HFFc6 (cell line): ENCODE measurements around the gene IL24. TPM values are rescaled to one million over a fixed set of nuclear protein-coding genes. Genes with fewer than 3 reads are reported as not detected.

Experiments
- DNase-seq: peaks from one replicate; pipeline ENCODE4 v3.0.0-alpha.2; 2018
- H3K27ac Mint-ChIP-seq: 2 replicates; pipeline ENCODE4 v1.8.0; 2020; ENCODE audit warnings: mild to moderate bottlenecking, mixed read lengths
- H3K27me3 Mint-ChIP-seq: 2 replicates; pipeline ENCODE4 v1.8.0; 2021; ENCODE audit warnings: mild to moderate bottlenecking, moderate library complexity, mixed read lengths; ENCODE audit not compliant: insufficient read depth
- H3K36me3 Mint-ChIP-seq: 2 replicates; pipeline ENCODE4 v1.8.0; 2021; ENCODE audit warnings: low read depth, mixed read lengths
- H3K4me1 Mint-ChIP-seq: 2 replicates; pipeline ENCODE4 v1.8.0; 2020; ENCODE audit warnings: low read depth, mixed read lengths
- H3K4me3 Mint-ChIP-seq: 2 replicates; pipeline ENCODE4 v1.8.0; 2020; ENCODE audit warnings: mild to moderate bottlenecking, moderate library complexity, mixed read lengths
- H3K9me3 Mint-ChIP-seq: 2 replicates; pipeline ENCODE4 v1.8.0; 2020; ENCODE audit warnings: mild to moderate bottlenecking, mixed read lengths
- total RNA-seq, 6 experiments: library from RNA; stranded (reverse); fragmentation: NEBNext Ultra II Directional; extraction: Animal tissue kit (Norgen Biotek cat#: 25700); gene quantifications; 2 replicates in 1 of 6; 3 replicates in 5 of 6; pipeline ENCODE4 v1.2.3, GENCODE V29; 2021
- TF ChIP-seq, protein P1 (sequence below): fragments of 200-600 bp; sonication (generic); IDR thresholded peaks from 2 replicates; pipeline ENCODE4 v1.5.0; 2021; ENCODE audit warnings: antibody characterized with exemption, mild to moderate bottlenecking

Gene IL24
- total RNA-seq, 6 experiments from 2014 or later = 0.24 TPM; not detected in 5

DNA sequence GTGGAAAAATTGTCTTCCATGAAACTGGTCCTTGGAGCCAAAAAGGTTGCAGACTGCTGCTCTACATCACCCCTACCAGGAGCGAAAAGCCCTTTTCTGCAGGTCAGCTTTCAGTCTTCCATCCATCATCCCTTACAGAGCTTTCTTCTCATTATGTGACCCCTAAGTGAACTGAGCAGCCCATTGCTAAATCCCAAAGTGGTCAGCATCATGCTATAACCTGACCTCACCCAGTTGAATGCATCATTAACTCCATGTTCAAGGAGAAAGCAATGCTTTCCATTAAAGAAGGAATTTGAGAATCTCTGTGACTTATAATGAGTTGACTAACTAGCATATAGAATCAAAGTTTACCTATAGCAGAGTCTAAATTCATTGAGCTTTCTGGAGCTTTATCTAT lies 10.4 kb upstream of the IL24 start:
- no peaks in the 10 kb centered on the region; the same call in 1 of the 2 replicates for H3K27me3 Mint-ChIP-seq
- no peaks in the 10 kb centered on the region for H3K36me3 Mint-ChIP-seq
- TF ChIP-seq, protein P1, sequence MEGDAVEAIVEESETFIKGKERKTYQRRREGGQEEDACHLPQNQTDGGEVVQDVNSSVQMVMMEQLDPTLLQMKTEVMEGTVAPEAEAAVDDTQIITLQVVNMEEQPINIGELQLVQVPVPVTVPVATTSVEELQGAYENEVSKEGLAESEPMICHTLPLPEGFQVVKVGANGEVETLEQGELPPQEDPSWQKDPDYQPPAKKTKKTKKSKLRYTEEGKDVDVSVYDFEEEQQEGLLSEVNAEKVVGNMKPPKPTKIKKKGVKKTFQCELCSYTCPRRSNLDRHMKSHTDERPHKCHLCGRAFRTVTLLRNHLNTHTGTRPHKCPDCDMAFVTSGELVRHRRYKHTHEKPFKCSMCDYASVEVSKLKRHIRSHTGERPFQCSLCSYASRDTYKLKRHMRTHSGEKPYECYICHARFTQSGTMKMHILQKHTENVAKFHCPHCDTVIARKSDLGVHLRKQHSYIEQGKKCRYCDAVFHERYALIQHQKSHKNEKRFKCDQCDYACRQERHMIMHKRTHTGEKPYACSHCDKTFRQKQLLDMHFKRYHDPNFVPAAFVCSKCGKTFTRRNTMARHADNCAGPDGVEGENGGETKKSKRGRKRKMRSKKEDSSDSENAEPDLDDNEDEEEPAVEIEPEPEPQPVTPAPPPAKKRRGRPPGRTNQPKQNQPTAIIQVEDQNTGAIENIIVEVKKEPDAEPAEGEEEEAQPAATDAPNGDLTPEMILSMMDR = no peak
- H3K27ac Mint-ChIP-seq = no peak overlapping the region
- H3K4me3 Mint-ChIP-seq = no peak overlapping the region
- no peaks in the 10 kb centered on the region for H3K9me3 Mint-ChIP-seq
- no peak for DNase-seq
- peaks cover 49% of the 10 kb centered on the region for H3K4me1 Mint-ChIP-seq

DNA sequence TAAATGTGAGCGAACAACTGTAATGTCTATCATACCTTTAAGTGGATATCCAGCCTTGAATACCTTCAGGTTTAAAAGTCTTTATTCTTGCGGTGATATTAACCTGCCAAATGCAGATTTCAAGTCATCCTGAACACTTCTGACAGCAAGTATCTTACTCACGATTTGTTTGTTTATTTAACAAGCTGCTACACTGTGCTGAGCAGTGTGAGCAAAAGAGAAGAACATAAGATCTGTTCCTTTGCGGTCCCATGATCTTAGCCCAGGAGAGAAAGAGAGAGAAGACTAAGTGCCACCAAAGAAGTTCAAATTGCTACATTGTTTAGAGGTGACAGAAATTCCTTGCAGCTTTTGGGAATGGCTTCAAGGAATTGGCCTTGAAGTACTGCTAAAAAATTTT lies 9.5 kb upstream of the IL24 start:
- Mint-ChIP-seq H3K4me3 (no peak overlapping the region), H3K27me3 (no peaks in the 10 kb centered on the region; the same call in 1 of the 2 replicates), H3K36me3 (no peaks in the 10 kb centered on the region), H3K4me1 (peaks cover 58% of the 10 kb centered on the region), H3K9me3 (no peaks in the 10 kb centered on the region), H3K27ac (0 out of 2 replicates have a peak overlapping the region, but pooled peaks have one; percentile 21)
- TF ChIP-seq, protein P1 = no peak
- DNase-seq = peak; percentile 23

DNA sequence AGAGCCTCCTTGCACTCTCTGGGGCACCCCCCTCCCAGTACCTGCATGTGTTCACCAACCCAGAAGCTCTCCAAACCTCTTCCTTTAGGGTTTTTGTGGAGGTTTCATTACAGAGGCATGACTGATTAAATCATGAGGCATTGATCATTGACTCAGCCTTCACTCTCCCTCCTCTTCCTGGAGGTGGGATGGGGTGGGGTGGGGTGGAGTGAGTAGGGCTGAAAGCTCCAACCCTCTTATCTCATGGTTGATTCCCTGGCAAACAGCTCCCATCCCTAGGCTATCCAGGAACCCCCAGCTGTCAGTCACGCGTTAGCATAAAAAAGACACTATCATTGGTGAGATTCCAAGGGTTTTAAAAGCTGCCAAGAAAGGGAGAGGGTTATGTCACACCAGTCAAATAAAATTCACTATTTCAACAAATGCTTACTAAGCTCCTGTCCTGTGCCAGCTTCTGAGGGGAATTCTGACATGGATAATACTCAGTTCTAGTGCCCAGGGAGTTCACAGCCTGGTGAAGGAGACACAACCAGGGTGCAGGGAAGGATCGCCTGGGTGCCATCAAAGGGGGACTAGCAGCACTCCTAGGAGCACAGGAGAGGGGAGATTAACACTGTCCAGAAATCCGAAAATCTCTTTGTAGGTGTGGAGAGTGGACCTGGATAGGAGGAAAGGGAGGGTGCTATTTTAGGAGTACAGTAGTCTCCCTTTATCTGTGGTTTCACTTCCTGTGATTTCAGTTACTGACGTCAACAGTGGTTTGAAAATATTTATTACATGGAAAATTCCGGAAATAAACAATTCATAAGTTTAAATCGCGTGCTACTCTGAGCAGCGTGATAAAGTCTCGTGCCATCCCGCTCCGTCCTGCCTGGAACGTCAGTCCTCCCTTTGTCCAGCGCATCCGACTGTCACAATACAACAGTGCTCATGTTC lies 6.8 kb upstream of the IL24 start:
- Mint-ChIP-seq H3K4me3 (peak overlapping the region; percentile 28), H3K9me3 (no peaks in the 10 kb centered on the region), H3K27me3 (no peaks in the 10 kb centered on the region; the same call in 1 of the 2 replicates), H3K4me1 (peaks cover 78% of the 10 kb centered on the region), H3K27ac (peak overlapping the region; percentile 81), H3K36me3 (no peaks in the 10 kb centered on the region)
- peak; percentile 43 for DNase-seq
- TF ChIP-seq, protein P1 = no peak

DNA sequence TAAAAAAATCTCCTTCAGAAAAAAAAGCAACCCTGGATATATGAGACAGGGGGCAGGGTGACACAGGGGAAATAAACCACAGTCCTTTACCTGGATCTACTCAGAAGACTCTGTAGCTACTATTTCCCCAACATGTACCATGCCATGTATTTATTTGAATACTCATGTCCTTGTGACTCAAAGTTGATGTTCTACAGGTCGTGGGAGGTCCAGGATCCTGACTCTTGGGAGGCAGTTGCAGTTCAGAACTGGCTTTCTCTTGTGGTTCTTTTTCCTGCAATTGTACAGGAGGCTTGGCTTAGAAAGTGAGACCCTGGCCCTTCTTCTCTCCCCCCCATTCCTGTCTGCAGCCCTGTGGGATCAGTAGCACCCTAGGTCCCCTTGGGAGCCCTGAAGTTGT lies 5.8 kb upstream of the IL24 start:
- TF ChIP-seq, protein P1 = no peak
- no peak for DNase-seq

DNA sequence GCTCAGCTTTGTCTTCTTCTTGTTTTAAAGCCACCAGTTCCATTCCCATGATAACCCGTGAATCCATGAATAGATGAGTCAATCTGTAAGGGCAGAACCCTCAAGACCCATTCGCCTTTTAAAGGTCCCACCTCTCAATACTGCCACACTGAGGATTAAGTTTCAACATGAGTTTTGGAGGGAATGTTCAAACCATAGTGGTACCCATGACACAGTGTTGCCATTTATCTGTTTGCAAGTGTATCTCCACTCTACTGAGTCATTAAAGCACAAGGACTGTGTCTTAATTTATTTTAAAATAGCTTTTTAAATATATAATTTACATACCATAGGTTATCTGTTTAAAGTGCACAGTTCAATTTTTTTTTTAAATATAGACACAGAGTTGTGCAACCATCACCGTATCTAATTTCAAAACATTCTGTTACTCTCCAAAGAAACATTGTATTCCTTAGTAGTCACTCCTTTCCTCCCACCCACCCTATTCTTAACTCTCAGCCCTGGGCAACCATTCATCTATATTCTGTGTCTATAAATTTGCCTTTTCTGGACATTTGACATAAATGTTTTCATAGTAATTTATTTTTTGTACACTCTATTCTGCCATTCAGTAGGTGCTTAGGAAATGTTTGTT lies 4.8 kb upstream of the IL24 start:
- peaks cover 90% of the 10 kb centered on the region for H3K4me1 Mint-ChIP-seq

More for the DNA sequence above, 5.8 kb upstream of the IL24 start:
- H3K4me3 Mint-ChIP-seq = no peak overlapping the region
- no peaks in the 10 kb centered on the region for H3K9me3 Mint-ChIP-seq
- H3K36me3 Mint-ChIP-seq = no peaks in the 10 kb centered on the region
- H3K27me3 Mint-ChIP-seq = no peaks in the 10 kb centered on the region; the same call in 1 of the 2 replicates
- peak overlapping the region; percentile 62 for H3K27ac Mint-ChIP-seq
- H3K4me1 Mint-ChIP-seq = peaks cover 88% of the 10 kb centered on the region

More for the DNA sequence above, 4.8 kb upstream of the IL24 start:
- Mint-ChIP-seq H3K4me3 (no peak overlapping the region), H3K27me3 (no peaks in the 10 kb centered on the region), H3K9me3 (no peaks in the 10 kb centered on the region), H3K36me3 (no peaks in the 10 kb centered on the region), H3K27ac (no peak overlapping the region)
- TF ChIP-seq, protein P1 = no peak
- peak; percentile 13 for DNase-seq
